ENCODE measurements around the gene RNF20. TPM values are rescaled to one million over a fixed set of nuclear protein-coding genes. Genes with fewer than 3 reads are reported as not detected.
"Not testable (repeated sequence)": the region's sequence is repeated elsewhere in the genome, so short reads cannot be mapped to it uniquely, and the experiment has no call there.

RNF20 gene
- total and polyA plus RNA-seq, 2 donors (not counting 3 experiments of a cell fraction or from before 2014, with no cell fraction given), result 6.1 to 33.7 TPM

- ChIA-PET CTCF (interaction anchor here (1.4 to 1.5 kb wide), 3 partner anchors 10 to 81 kb away, joined by 3 to 5 read pairs (median 4); no protein-coding TSS in a partner anchor), POLR2A (no interaction called here)
- H3K9me1 ChIP-seq (replicated peaks; ENCODE audit: control insufficient read depth, extremely low read depth, insufficient read depth, low read length), result no peaks in the 10 kb centered on the region
- no peak for DNase-seq (ENCODE audit: low read depth, low spot score)
- no peaks in the 10 kb centered on the region for H3K79me2 ChIP-seq (ENCODE audit: control insufficient read depth, insufficient read depth, low read length)
- no peak overlapping the region for H3K4me3 ChIP-seq (replicated peaks in 1 of 3; ENCODE audit: insufficient read depth in 1 of 3, low read depth in 1 of 3, low read length in 3 of 3)
- no peak overlapping the region for H3K4me2 ChIP-seq (ENCODE audit: insufficient read depth, low read length)
- TF ChIP-seq POLR2A (IDR thresholded peaks at IDR 0.05; ENCODE audit: low read depth, low read length) (no peak), FOS (IDR thresholded peaks at IDR 0.05; ENCODE audit: borderline replicate concordance, insufficient read depth, low read length) (no peak)
- H4K20me1 ChIP-seq (replicated peaks; ENCODE audit: control insufficient read depth, extremely low read depth, insufficient read depth, low read length), result no peaks in the 10 kb centered on the region
- no peaks in the 10 kb centered on the region for H3K4me1 ChIP-seq (ENCODE audit: control insufficient read depth, extremely low read depth, insufficient read depth, low read length)
- peaks cover 0 to 6% of the 10 kb centered on the region in 2 experiments for H3K36me3 ChIP-seq (ENCODE audit: control insufficient read depth in 2 of 2, extremely low read depth in 1 of 2, insufficient read depth in 2 of 2, low read length in 2 of 2)
- no peak overlapping the region for H3K9ac ChIP-seq (replicated peaks; ENCODE audit: extremely low read depth, insufficient read depth, low read length)
- H3K9me3 ChIP-seq (replicated peaks; ENCODE audit: control insufficient read depth, insufficient read depth, low read length), result no peaks in the 10 kb centered on the region
- H2AFZ ChIP-seq (ENCODE audit: low read depth, low read length), result no peak overlapping the region
- no peak overlapping the region for H3K27ac ChIP-seq (ENCODE audit: insufficient read depth, low read depth, low read length)
- intact Hi-C loops (cut with micrococcal nuclease), result no loop called here
- no peak for FAIRE-seq
- BruUV-seq (replicated peaks), result no TSS peak
- H3K27me3 ChIP-seq (ENCODE audit: control insufficient read depth in 2 of 2, insufficient read depth in 2 of 2, low read length in 2 of 2), result no peaks in the 10 kb centered on the region
- dilution Hi-C loops (cut with MboI; ENCODE audit: extremely low pct_ligation_motif_present, low sequenced_read_pairs), result no loop called here
Observed at GRCh38 chr9:101540069-101540468, 6.4 kb downstream of the RNF20 start.

- H4K20me1 ChIP-seq (replicated peaks; ENCODE audit: control insufficient read depth, extremely low read depth, insufficient read depth, low read length), result no peaks in the 10 kb centered on the region
- no peaks in the 10 kb centered on the region for H3K9me3 ChIP-seq (replicated peaks; ENCODE audit: control insufficient read depth, insufficient read depth, low read length)
- intact Hi-C loops (cut with micrococcal nuclease) (no loop called here), dilution Hi-C loops (cut with MboI; ENCODE audit: extremely low pct_ligation_motif_present, low sequenced_read_pairs) (no loop called here)
- no peaks in the 10 kb centered on the region for H3K9me1 ChIP-seq (replicated peaks; ENCODE audit: control insufficient read depth, extremely low read depth, insufficient read depth, low read length)
- FAIRE-seq, result no peak
- DNase-seq (ENCODE audit: low read depth, low spot score), result no peak
- H3K27ac ChIP-seq (ENCODE audit: insufficient read depth, low read depth, low read length), result no peak overlapping the region
- no peak overlapping the region for H3K4me2 ChIP-seq (ENCODE audit: insufficient read depth, low read length)
- H2AFZ ChIP-seq (ENCODE audit: low read depth, low read length), result no peak overlapping the region
- BruUV-seq (replicated peaks), result no TSS peak
- H3K4me1 ChIP-seq (ENCODE audit: control insufficient read depth, extremely low read depth, insufficient read depth, low read length), result no peaks in the 10 kb centered on the region
- H3K79me2 ChIP-seq (ENCODE audit: control insufficient read depth, insufficient read depth, low read length), result no peaks in the 10 kb centered on the region
- peaks cover 2 to 17% of the 10 kb centered on the region in 2 experiments for H3K36me3 ChIP-seq (ENCODE audit: control insufficient read depth in 2 of 2, extremely low read depth in 1 of 2, insufficient read depth in 2 of 2, low read length in 2 of 2)
- no peak overlapping the region for H3K9ac ChIP-seq (replicated peaks; ENCODE audit: extremely low read depth, insufficient read depth, low read length)
- no peak for TF ChIP-seq POLR2A (IDR thresholded peaks at IDR 0.05; ENCODE audit: low read depth, low read length)
- no peak overlapping the region for H3K4me3 ChIP-seq (replicated peaks in 1 of 3; ENCODE audit: insufficient read depth in 1 of 3, low read depth in 1 of 3, low read length in 3 of 3)
- ChIA-PET POLR2A (no interaction called here), CTCF (no interaction called here)
- H3K27me3 ChIP-seq (ENCODE audit: control insufficient read depth in 2 of 2, insufficient read depth in 2 of 2, low read length in 2 of 2), result no peaks in the 10 kb centered on the region
Observed at GRCh38 chr9:101543098-101543735, 9.6 kb downstream of the RNF20 start.

GRCh38 chr9:101549472-101550098, 15.9 kb downstream of the RNF20 start:
- CTCF ChIA-PET, result interaction anchor here (0.8 to 1.3 kb wide), 2 partner anchors 20 to 91 kb away, joined by 3 to 7 read pairs; no protein-coding TSS in a partner anchor
- peaks cover 15 to 26% of the 10 kb centered on the region in 2 experiments for H3K36me3 ChIP-seq (ENCODE audit: control insufficient read depth in 2 of 2, extremely low read depth in 1 of 2, insufficient read depth in 2 of 2, low read length in 2 of 2)
- H3K9me1 ChIP-seq (replicated peaks; ENCODE audit: control insufficient read depth, extremely low read depth, insufficient read depth, low read length); BruUV-seq (replicated peaks); H3K79me2 ChIP-seq (ENCODE audit: control insufficient read depth, insufficient read depth, low read length); H3K4me3 ChIP-seq (replicated peaks in 1 of 3; ENCODE audit: insufficient read depth in 1 of 3, low read depth in 1 of 3, low read length in 3 of 3); intact Hi-C loops (cut with micrococcal nuclease); POLR2A ChIA-PET; H3K27me3 ChIP-seq (ENCODE audit: control insufficient read depth in 2 of 2, insufficient read depth in 2 of 2, low read length in 2 of 2); DNase-seq (ENCODE audit: low read depth, low spot score); H3K9ac ChIP-seq (replicated peaks; ENCODE audit: extremely low read depth, insufficient read depth, low read length); dilution Hi-C loops (cut with MboI; ENCODE audit: extremely low pct_ligation_motif_present, low sequenced_read_pairs); H3K4me1 ChIP-seq (ENCODE audit: control insufficient read depth, extremely low read depth, insufficient read depth, low read length); H2AFZ ChIP-seq (ENCODE audit: low read depth, low read length); FAIRE-seq; H3K9me3 ChIP-seq (replicated peaks; ENCODE audit: control insufficient read depth, insufficient read depth, low read length); H3K27ac ChIP-seq (ENCODE audit: insufficient read depth, low read depth, low read length); H4K20me1 ChIP-seq (replicated peaks; ENCODE audit: control insufficient read depth, extremely low read depth, insufficient read depth, low read length); H3K4me2 ChIP-seq (ENCODE audit: insufficient read depth, low read length): not testable (repeated sequence)
